Astrocyte of the cerebellum (primary cell): ENCODE measurements around the gene IPO11.

ENCODE experiments used
- DNase-seq: peaks from one replicate; pipeline ENCODE4 v3.0.0-alpha.2; 2011; ENCODE audit warnings: low read depth
- H3K4me3 ChIP-seq: 2 replicates; pipeline ENCODE4 v1.5.1; 2011; ENCODE audit warnings: mild to moderate bottlenecking, low read depth, low read length, moderate library complexity
- in situ Hi-C: cut with HindIII; loops from 2 replicates; pipeline ENCODE4 v1.10.0; 2017; ENCODE audit warnings: low sequenced_read_pairs
- TF ChIP-seq, protein P1 (sequence below): IDR thresholded peaks from 2 replicates; pipeline ENCODE4 v1.5.1; 2012; ENCODE audit warnings: low read length, low read depth, moderate library complexity, mild to moderate bottlenecking; ENCODE audit errors: missing control alignments

Gene IPO11

GRCh38 chr5:62605638-62606037 lies 193.1 kb downstream of the IPO11 start:
- no peak overlapping the region for H3K4me3 ChIP-seq
- in situ Hi-C loops, result no loop called here
- DNase-seq, result no peak
- TF ChIP-seq, protein P1, sequence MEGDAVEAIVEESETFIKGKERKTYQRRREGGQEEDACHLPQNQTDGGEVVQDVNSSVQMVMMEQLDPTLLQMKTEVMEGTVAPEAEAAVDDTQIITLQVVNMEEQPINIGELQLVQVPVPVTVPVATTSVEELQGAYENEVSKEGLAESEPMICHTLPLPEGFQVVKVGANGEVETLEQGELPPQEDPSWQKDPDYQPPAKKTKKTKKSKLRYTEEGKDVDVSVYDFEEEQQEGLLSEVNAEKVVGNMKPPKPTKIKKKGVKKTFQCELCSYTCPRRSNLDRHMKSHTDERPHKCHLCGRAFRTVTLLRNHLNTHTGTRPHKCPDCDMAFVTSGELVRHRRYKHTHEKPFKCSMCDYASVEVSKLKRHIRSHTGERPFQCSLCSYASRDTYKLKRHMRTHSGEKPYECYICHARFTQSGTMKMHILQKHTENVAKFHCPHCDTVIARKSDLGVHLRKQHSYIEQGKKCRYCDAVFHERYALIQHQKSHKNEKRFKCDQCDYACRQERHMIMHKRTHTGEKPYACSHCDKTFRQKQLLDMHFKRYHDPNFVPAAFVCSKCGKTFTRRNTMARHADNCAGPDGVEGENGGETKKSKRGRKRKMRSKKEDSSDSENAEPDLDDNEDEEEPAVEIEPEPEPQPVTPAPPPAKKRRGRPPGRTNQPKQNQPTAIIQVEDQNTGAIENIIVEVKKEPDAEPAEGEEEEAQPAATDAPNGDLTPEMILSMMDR, result no peak

GRCh38 chr5:62606878-62607277 lies 194.3 kb downstream of the IPO11 start:
- in situ Hi-C loops, result no loop called here
- no peak for DNase-seq
- TF ChIP-seq, protein P1, result no peak
- H3K4me3 ChIP-seq, result no peak overlapping the region

GRCh38 chr5:62607615-62608014 lies 195.1 kb downstream of the IPO11 start:
- in situ Hi-C loops, result no loop called here

DNA sequence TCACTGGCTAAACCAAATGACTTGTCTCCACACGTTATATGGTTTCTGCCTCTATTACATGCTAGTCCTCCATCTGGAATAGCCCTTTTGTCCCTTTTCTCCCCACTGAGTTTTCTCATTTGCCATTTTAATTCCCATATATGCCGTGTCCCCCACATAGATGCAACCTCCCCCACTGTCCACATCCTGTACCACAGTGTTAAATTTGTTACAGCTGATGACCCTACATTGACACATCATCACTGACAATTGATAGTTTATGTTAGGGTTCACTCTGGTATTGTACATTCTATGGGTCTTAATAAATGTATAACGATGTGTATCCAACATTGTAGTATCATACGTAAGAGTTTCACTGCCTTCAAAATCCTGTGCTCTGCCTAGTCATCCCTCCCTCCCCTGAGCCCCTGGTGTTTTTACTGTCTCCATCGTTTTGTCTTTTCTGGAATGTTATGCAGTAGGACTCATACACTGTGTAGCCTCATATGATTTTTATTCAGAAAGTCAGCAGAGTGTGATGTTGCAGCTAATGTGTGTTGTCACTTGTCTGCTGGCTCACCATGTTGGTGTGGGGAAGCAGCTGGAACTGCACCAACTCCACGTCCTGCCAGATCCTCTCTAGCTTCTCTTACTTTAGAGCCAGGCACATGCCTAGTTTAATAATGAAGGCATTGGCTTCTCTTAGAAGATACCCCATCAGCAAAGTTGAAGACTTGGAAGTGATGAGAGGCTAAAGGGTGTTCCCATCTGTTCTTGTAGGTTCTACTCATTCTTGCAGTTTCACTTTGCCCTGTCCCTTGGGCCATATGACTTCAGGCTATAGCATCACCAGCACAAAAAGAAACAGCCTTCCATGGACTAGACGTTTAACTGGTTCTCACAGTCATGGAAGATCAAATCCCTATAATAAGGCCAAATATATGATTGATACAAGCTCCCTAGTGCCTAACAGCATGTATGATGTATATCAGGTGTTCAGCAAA lies 196.3 kb downstream of the IPO11 start:
- no peak for DNase-seq
- TF ChIP-seq, protein P1, result no peak
- in situ Hi-C loops, result no loop called here
- no peak overlapping the region for H3K4me3 ChIP-seq

More at GRCh38 chr5:62607615-62608014, 195.1 kb downstream of the IPO11 start:
- TF ChIP-seq, protein P1, result no peak
- DNase-seq, result no peak
- H3K4me3 ChIP-seq, result no peak overlapping the region

DNA sequence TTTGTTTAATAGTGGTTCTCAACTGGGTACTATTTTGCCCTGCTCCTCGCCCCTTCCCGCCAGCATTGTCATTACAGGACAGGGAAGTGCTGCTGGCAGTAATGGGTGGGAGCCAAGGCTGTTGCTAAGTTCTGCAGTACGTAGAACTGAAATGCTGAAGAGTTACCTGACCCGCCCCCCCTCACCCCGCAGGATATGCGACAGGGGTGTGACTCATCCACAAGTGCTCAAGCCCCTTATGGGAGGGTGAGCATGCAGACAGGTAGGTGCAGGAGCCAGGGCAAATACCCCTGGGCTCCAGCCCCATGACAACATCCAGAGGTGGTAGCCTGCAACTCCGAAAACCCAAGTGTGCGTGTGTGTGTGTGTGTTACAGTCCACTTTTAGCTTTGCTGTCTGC lies 201.8 kb downstream of the IPO11 start:
- in situ Hi-C loops, result no loop called here
- H3K4me3 ChIP-seq, result no peak overlapping the region
- TF ChIP-seq, protein P1, result no peak
- DNase-seq, result no peak

DNA sequence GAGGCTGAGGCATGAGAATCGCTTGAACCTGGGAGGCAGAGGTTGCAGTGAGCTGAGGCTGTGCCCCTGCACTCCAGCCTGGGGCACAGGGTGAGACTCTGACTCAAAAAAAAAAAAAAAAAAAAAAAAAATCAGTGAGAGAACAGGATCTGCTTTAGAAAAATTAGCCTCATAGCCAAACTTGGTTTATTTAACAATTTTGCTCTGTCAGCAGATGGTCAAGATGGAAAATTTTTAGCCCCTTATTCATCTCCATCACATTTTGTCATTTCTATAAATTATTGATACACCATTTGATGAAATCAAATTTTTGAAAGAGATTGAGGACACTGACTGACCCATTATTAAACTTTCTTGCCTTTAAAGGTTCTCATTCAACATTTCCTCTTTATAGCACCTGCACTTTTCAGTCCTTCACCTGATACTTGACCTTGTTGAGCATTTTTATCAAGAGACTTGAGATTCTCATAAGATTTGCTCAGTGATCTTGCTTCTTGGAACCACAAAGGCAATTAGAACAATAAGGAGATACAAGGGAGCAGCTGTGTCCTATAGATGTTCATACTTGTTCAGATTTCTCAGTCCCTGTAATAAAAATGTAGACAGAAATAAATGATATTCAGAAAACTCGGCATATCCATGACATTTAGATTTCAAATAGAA lies 204.2 kb downstream of the IPO11 start:
- TF ChIP-seq, protein P1, result no peak
- DNase-seq, result no peak
- H3K4me3 ChIP-seq, result no peak overlapping the region
- in situ Hi-C loops, result no loop called here
